ENCODE results near the gene SLC25A13.
"Not testable (repeated sequence)": the region's sequence is repeated elsewhere in the genome, so short reads cannot be mapped to it uniquely, and the experiment has no call there.

Gene SLC25A13

GRCh38 chr7:96167424-96167823 lies 154.5 kb downstream of the SLC25A13 start:
- no peak for DNase-seq

DNA sequence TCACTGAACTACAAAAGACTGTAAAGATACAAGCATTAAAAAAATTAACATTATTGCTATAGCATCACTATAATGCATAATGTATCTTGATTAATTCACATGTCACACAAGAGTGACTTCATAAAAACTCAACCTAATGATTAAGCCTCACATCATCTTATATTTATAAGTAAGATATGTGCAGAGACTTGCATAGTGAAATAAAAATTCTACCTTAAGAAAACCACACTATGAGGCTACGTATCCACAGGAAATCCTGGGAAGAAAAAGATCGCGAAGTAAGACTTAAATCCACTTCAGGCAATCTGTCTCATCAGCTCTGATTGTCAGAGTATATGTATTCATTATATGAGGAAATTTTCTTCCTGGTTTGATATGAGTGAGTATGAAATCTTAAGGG lies 160.0 kb downstream of the SLC25A13 start:
- DNase-seq, result no peak

DNA sequence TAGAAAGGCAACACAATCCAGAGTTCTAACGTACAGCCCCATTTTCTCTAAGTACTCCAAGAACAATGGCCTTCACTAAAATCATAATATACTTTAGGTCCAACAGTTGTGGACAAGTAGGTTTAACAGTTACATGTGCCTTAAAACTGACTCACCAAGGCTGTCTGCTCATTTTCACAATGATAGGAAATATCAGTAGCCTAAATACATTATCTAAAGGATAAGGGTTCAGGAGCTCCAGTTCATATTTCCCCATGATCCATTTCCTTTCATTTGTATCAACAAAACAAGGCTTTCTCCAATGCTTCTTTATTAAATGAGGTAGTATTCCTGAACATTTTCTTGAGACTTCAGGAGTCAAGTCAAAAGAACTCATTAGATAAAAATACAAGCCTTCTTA lies 164.0 kb downstream of the SLC25A13 start:
- DNase-seq, result no peak

GRCh38 chr7:96154506-96154905 lies 167.4 kb downstream of the SLC25A13 start:
- DNase-seq, result not testable (repeated sequence)

- DNase-seq, result no peak
These were observed 169.2 kb downstream of the SLC25A13 start for GRCh38 chr7:96152706-96153105.

DNA sequence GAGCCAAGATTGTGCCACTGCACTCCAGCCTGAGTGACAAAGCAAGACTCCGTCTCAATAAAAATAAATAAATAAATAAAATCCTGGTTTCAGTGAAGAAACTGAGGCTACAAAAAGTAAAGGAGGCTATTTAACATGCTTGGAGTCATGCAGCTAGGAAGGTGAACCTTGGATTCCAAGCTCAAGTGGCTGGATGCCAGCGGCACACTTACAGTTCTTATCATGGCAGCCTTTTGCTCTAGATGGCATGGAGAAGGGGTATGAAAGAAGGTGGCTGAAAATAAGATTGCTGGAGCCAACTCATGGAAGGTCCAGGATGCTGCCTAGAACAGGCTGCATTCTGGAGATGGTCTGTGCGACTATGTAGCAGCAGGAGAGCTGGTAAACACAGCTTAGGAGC lies 170.0 kb downstream of the SLC25A13 start:
- no peak for DNase-seq

DNA sequence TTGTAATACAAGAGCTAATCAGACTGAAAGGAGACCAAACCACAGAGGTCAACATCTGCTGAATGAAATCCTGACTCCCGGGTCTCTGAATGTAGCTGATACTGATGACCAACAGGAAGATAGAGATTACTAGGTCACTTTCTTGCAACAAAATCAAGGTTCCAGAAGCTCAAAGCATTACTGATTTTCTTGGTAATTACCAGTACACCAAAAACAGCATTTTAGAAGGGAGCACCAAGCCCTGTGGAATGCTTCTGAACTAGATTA lies 177.7 kb downstream of the SLC25A13 start:
- no peak for DNase-seq

GRCh38 chr7:96143495-96144259 lies 178.2 kb downstream of the SLC25A13 start:
- no peak for DNase-seq

DNA sequence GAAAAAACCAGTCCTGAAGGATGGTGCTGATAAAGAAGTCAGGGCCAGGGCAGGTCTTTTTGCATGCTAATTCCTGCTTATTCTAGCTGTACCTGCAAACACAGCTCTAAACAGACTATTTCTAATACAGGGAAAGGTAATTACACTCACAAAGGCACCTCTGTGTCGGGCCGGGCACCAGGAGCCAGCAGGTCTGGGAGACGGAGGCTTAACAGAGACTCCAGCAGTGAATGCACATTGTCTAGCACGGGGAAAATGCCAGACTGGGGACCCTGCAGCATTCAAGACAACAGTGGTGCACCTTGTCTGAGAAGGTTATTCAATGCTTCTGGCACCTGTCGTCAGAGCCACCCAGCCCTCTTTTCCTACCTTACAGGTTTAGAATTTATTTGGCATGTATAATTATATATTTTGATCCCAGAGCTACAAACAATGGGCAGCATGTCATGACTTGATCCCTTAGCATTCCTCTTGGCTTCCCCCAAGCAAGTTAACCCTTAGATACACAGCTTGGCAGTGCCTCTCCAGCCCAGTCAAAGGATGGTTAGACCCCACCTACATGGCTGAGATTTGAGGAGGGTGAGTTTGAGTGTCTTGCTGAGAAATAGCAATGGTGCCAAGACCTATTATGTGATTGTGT lies 185.2 kb downstream of the SLC25A13 start:
- no peak for DNase-seq

GRCh38 chr7:96135241-96135640 lies 186.7 kb downstream of the SLC25A13 start:
- no peak for DNase-seq

DNA sequence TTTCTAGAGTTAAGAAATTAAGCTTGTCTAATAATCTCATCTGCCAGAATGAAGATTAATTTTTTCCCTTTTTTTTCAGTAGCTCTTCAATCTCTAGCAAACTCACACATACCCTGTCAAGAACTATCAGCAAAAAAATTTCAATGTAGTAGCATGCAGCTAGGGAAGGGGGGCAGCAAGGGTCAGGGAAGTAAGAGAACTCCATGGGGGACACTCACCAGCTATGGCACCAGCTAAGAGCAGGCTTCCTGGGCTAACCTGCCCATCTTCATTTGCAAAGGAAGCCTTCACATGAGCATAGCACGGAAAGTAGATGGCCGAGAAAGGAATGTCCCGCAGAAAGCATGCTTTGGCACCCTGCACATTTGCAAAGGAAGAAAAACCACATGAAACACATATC lies 190.4 kb downstream of the SLC25A13 start:
- DNase-seq, result peak in 1 of 56 donors; percentile 4

- no peak for DNase-seq
These were observed 194.2 kb downstream of the SLC25A13 start for GRCh38 chr7:96127746-96128145.

GRCh38 chr7:96126382-96126781 lies 195.5 kb downstream of the SLC25A13 start:
- DNase-seq, result no peak

DNA sequence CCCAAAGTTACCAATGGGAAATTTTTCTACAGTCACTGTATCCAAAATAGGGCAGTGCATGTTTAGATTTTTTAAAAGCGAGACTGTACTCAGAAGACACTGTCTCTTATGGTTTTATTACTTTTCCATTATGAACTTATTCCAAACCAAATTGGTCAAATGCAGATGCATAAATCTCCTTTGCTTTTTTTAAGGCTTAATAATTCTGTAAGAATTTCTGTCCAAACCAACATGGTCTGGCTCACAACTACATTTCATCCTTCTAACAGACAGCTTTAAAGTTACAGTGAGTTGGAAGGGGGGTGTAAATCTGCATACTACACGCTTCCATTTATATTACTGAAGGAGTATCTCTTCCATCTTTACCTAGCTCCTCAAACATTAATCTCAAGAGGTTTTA lies 199.2 kb downstream of the SLC25A13 start:
- no peak for DNase-seq

DNA sequence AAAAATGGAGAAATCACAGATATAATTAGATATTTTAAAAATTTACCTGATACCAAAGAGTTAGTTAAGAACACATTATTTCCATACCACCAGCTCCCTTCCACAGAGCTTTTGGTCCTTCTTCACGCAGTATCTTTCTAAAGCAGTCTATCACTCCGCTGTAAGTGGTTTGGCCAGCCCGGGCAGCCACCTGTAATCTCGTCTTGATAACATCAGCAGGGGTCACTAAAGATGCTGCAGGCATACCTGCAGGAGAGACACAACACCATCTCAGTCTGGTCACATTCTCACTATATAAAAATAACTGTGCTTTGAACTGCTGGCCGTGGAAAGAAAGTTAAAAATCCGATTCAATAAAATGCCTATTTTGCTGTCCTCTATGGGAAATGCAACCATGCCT lies 200.1 kb downstream of the SLC25A13 start:
- DNase-seq, result no peak

GRCh38 chr7:96120445-96121225 lies 201.3 kb downstream of the SLC25A13 start:
- DNase-seq, result no peak

DNA sequence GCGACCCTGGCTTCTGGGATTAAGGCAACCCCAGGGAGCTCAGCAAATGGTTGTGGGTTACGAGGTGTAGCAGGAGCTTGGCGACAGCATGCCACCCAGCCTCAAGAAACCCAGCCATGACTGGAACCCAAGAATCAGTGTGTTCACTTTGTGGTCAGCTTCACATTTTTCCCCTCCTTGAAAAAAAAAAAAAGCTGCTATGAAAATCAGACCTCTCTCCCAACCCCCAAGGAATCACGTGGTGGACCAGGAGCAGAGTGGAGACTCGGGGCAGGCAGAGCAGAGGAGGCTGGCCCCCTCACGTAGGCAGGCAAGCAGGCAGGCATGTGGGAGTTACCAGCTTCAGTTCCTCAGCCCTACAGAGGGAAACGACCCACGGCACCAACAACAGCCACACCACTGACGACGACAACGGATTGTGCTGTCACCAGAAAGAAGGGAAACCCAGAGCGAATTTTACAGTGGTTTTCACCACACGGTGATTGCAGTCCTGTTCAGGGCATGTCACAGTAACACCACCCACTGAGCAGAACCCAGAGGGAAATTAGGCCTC lies 203.4 kb downstream of the SLC25A13 start:
- DNase-seq, result no peak

DNA sequence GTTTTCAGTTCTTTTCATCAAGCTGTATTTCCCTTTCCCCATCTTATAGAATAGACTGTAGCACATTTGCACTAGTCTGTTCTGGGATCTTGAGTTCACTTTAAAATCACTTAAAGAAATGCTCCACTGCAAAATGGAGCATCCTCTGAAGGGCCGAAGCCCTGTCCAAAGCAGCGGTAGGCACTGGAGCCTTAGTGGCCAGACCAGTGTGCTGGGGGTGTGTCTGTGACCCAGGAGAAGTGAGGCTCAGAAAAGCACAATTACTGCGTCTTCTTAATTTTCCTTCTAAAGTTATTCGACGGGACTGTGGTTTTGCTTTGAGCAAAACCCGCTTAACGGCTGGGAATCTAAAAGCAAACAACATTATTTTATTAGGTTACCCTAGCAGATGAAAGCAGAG lies 205.7 kb downstream of the SLC25A13 start:
- no peak for DNase-seq

GRCh38 chr7:96114190-96114589 lies 207.7 kb downstream of the SLC25A13 start:
- no peak for DNase-seq

DNA sequence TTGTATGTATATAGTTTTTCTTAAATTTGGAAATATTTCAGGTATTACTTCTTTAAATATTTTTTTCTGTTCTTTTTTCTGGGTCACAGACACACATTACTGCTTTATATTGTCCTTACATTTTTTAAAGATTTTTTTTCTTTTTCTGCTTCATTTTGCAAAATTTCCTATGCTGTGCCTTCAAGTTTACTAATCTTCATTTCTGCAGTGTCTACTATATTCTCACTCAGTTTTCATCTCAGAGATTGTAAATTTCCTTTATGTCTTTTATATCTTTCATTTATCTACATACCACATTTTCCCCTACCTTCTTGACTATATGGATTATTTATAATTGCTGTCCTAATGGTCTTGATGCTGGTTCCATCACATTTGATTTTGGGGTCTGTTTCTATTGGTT lies 210.5 kb downstream of the SLC25A13 start:
- DNase-seq, result no peak

DNA sequence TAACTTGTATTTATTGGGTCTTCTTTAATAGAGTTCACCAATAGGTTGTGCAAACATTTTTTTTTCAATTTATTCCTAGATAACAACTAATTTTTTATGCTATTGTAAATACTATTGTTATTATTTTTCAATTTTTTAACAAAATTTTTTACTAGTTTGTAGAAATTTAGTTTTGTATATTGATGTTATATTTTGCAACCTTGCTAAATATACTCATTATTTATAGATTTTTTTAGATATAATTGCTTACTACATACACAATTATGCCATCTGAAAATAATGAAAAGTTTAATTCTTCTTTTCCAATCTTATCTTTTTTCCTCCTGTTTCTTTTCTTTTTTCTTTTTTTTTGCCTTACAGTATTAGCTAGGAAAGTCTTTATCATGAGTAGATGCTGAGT lies 216.9 kb downstream of the SLC25A13 start:
- no peak for DNase-seq

- DNase-seq, result no peak
These were observed 219.6 kb downstream of the SLC25A13 start for GRCh38 chr7:96102096-96102811.
